A673 (cell line): ENCODE measurements around the gene CIAO2A.

ENCODE experiments used
- CTCF ChIP-seq: fragments of 300-800, 200-600 bp; sonication (generic); conservative IDR thresholded peaks from 2 replicates; pipeline ENCODE4 v1.5.1; 2017; ENCODE audit warnings: low read depth, mild to moderate bottlenecking, antibody characterized with exemption, low read length, moderate library complexity, mixed read lengths
- EZH2 ChIP-seq: fragments of 200-600 bp; sonication (generic); IDR thresholded peaks from 2 replicates; pipeline ENCODE4 v1.6.1; 2017; ENCODE audit warnings: borderline replicate concordance, low read depth, mild to moderate bottlenecking, mixed read lengths, antibody characterized with exemption, low read length; ENCODE audit not compliant: poor library complexity, severe bottlenecking

GRCh38 chr15:64122936-64123351 lies 29.3 kb upstream of the CIAO2A start:
- TF ChIP-seq CTCF (no peak), EZH2 (no peak)
